CD4-positive, alpha-beta T cell (primary cell): ENCODE measurements around the gene RAB15. TPM values are rescaled to one million over a fixed set of nuclear protein-coding genes. Genes with fewer than 3 reads are reported as not detected.

Experiments
- ATAC-seq: fragments of 200-7000 bp; cut with Tn5 transposase; one replicate; pipeline ENCODE4 v1.10.0; 2022; ENCODE audit warnings: mild to moderate bottlenecking; ENCODE audit not compliant: poor library complexity
- CTCF ChIA-PET: fragments of 350-600 bp; sonication (Branson Sonifier 250); formaldehyde crosslinking; loops from one replicate; lab custom pipeline; 2021; ENCODE audit warnings: antibody characterized with exemption, inconsistent platforms; lab: Charles Lee
- POLR2A ChIA-PET: fragments of 350-600 bp; sonication (Branson Sonifier 250); formaldehyde crosslinking; loops from one replicate; lab custom pipeline; 2021; ENCODE audit warnings: antibody characterized with exemption, inconsistent platforms; lab: Charles Lee
- DNase-seq, 14 experiments: peaks; one replicate each; pipeline ENCODE4 v3.0.0-alpha.2; 2013 to 2020; ENCODE audit warnings: mixed read lengths in 2 of 14
- H3K27ac ChIP-seq, 2 donors: one replicate each; pipeline versions ENCODE4 v1.5.1 to v1.7.0; 2013; ENCODE audit warnings: low read length in 2 of 2, low read depth in 1 of 2, mild to moderate bottlenecking in 1 of 2
- H3K27me3 ChIP-seq, 2 experiments: 1 replicate in 1 of 2; 2 replicates in 1 of 2; pipeline versions ENCODE4 v1.6.1 to v1.7.0; 2013; ENCODE audit warnings: low read length in 2 of 2, control low read depth in 1 of 2, mild to moderate bottlenecking in 1 of 2, moderate library complexity in 1 of 2; ENCODE audit not compliant: insufficient read depth in 2 of 2, control insufficient read depth in 1 of 2
- H3K36me3 ChIP-seq: one replicate; pipeline ENCODE4 v1.6.1; 2013; ENCODE audit warnings: low read length, control low read depth; ENCODE audit not compliant: insufficient read depth
- H3K4me1 ChIP-seq: one replicate; pipeline ENCODE4 v1.6.1; 2013; ENCODE audit warnings: low read length, control low read depth; ENCODE audit not compliant: insufficient read depth
- H3K4me3 ChIP-seq: one replicate; pipeline ENCODE4 v1.5.1; 2013; ENCODE audit warnings: mild to moderate bottlenecking, low read length, moderate library complexity
- H3K9me3 ChIP-seq, 2 experiments: 1 replicate in 1 of 2; 2 replicates in 1 of 2; pipeline versions ENCODE4 v1.6.1 to v1.7.0; 2013; ENCODE audit warnings: low read length in 2 of 2, mild to moderate bottlenecking in 2 of 2, control low read depth in 1 of 2, moderate library complexity in 1 of 2; ENCODE audit not compliant: control insufficient read depth in 1 of 2, insufficient read depth in 1 of 2
- H3K27ac Mint-ChIP-seq: one replicate; pipeline ENCODE4 v1.8.0; 2020; ENCODE audit warnings: mixed read lengths
- H3K27me3 Mint-ChIP-seq: one replicate; pipeline ENCODE4 v1.8.0; 2021; ENCODE audit warnings: mixed read lengths
- H3K36me3 Mint-ChIP-seq: one replicate; pipeline ENCODE4 v1.8.0; 2021; ENCODE audit warnings: low read depth, mixed read lengths
- H3K4me1 Mint-ChIP-seq: one replicate; pipeline ENCODE4 v1.8.0; 2021; ENCODE audit warnings: low read depth, mixed read lengths
- H3K4me3 Mint-ChIP-seq: one replicate; pipeline ENCODE4 v1.8.0; 2020; ENCODE audit warnings: mild to moderate bottlenecking, mixed read lengths
- H3K9me3 Mint-ChIP-seq: one replicate; pipeline ENCODE4 v1.8.0; 2020; ENCODE audit warnings: mixed read lengths
- CTCF ChIP-seq: fragments of 200-600 bp; IDR thresholded peaks from one replicate; pipeline ENCODE4 v1.8.0; 2022; ENCODE audit warnings: antibody characterized with exemption, mild to moderate bottlenecking
- intact Hi-C, 2 experiments: fragments of 100-400 bp; cut with DNase I in 1 of 2; cut with micrococcal nuclease in 1 of 2; formaldehyde crosslinking; loops; one replicate each; pipeline versions ENCODE4 v1.15.1 to v1.9.0; 2023 to 2025; cut with DNase I, micrococcal nuclease
- total RNA-seq, 174 experiments: library from RNA in 2 of 174; stranded (reverse) in 2 of 174; gene quantifications; one replicate each; pipeline ENCODE4 v1.2.3 and lab custom pipeline; 2021 to 2026

Gene RAB15
- total RNA-seq, 2 experiments from 2014 or later, result 2.6 to 3.8 TPM

- ChIA-PET CTCF (interaction anchor here (0.9 to 2.5 kb wide), 14 partner anchors 7 to 425 kb away, joined by 3 to 17 read pairs (median 4); partner anchors contain the start of gene FUT8), POLR2A (interaction anchor here (0.9 to 2.3 kb wide), 11 partner anchors 11 to 426 kb away, joined by 3 to 22 read pairs (median 7); partner anchors contain the start of genes CHURC1, FUT8, MAX and RAB15)
- peak overlapping the region; percentile 91 for H3K27ac Mint-ChIP-seq
- H3K4me3 ChIP-seq, result peak overlapping the region; percentile 84
- peaks cover 67% of the 10 kb centered on the region for H3K4me1 Mint-ChIP-seq
- no peaks in the 10 kb centered on the region for H3K36me3 ChIP-seq
- TF ChIP-seq CTCF, result no peak
- H3K4me3 Mint-ChIP-seq, result peak overlapping the region; percentile 97
- intact Hi-C loops, result loop anchor here (2.0 to 10.0 kb wide), 7 partner anchors 33 to 1085 kb away; partner anchors contain the start of genes FUT8 (in 2 of the 2), MAX (in 2 of the 2) and CHURC1 (in 1 of the 2)
- H3K27me3 Mint-ChIP-seq, result no peaks in the 10 kb centered on the region
- H3K36me3 Mint-ChIP-seq, result peaks cover 6% of the 10 kb centered on the region
- H3K4me1 ChIP-seq, result peaks cover 50% of the 10 kb centered on the region
- peak overlapping the region; percentile 52 to 69 for H3K27ac ChIP-seq
- H3K9me3 Mint-ChIP-seq, result no peaks in the 10 kb centered on the region
- H3K9me3 ChIP-seq, result no peaks in the 10 kb centered on the region
- no peaks in the 10 kb centered on the region for H3K27me3 ChIP-seq
- ATAC-seq (no peak), DNase-seq (no peak)
These were observed 15.3 kb upstream of the RAB15 start for GRCh38 chr14:64987438-64987767.

GRCh38 chr14:64986648-64987437 lies 14.7 kb upstream of the RAB15 start, which contains the start of gene FNTB:
Gene FNTB, plus strand, starts transcription at chr14:64986895. Its CDS starts 59 bp downstream, at chr14:64986954.
- H3K9me3 ChIP-seq, result no peaks in the 10 kb centered on the region
- peaks cover 49% of the 10 kb centered on the region for H3K4me1 ChIP-seq
- intact Hi-C loops, result loop anchor here (2.0 to 10.0 kb wide), 7 partner anchors 34 to 1085 kb away; partner anchors contain the start of genes FUT8 (in 2 of the 2), MAX (in 2 of the 2) and CHURC1 (in 1 of the 2)
- peaks cover 6% of the 10 kb centered on the region for H3K36me3 Mint-ChIP-seq
- ATAC-seq, result peak; percentile 89
- peak within 1 kb of the TSS; percentile 91 for H3K27ac Mint-ChIP-seq
- peak within 1 kb of the TSS; percentile 97 for H3K4me3 Mint-ChIP-seq
- peak; percentile 90 for TF ChIP-seq CTCF
- H3K27ac ChIP-seq, result peak within 1 kb of the TSS; percentile 52 to 69
- H3K36me3 ChIP-seq, result no peaks in the 10 kb centered on the region
- H3K27me3 Mint-ChIP-seq, result no peaks in the 10 kb centered on the region
- H3K9me3 Mint-ChIP-seq, result no peaks in the 10 kb centered on the region
- POLR2A ChIA-PET, result interaction anchor here (0.7 to 2.3 kb wide), 16 partner anchors 8 to 427 kb away, joined by 3 to 22 read pairs (median 5); partner anchors contain the start of genes CHURC1, FUT8, MAX and RAB15
- peak within 1 kb of the TSS; percentile 84 for H3K4me3 ChIP-seq
- no peaks in the 10 kb centered on the region for H3K27me3 ChIP-seq
- DNase-seq, result peak; percentile 83 to 97 (median 88)
- CTCF ChIA-PET, result interaction anchor here (0.8 to 2.5 kb wide), 21 partner anchors 8 to 476 kb away, joined by 3 to 17 read pairs (median 4); partner anchors contain the start of gene FUT8
- peaks cover 62% of the 10 kb centered on the region for H3K4me1 Mint-ChIP-seq

- Histone ChIP-seq H3K4me1 (peaks cover 20% of the 10 kb centered on the region), H3K27ac (no peak overlapping the region), H3K9me3 (no peaks in the 10 kb centered on the region), H3K4me3 (no peak overlapping the region), H3K27me3 (no peaks in the 10 kb centered on the region), H3K36me3 (no peaks in the 10 kb centered on the region)
- Mint-ChIP-seq H3K27me3 (no peaks in the 10 kb centered on the region), H3K27ac (peak overlapping the region; percentile 1), H3K4me1 (peaks cover 37% of the 10 kb centered on the region), H3K9me3 (no peaks in the 10 kb centered on the region), H3K4me3 (peak overlapping the region; percentile 1), H3K36me3 (peaks cover 6% of the 10 kb centered on the region)
- peak in 8 of 14 experiments; percentile 15 to 77 (median 48) for DNase-seq
- no peak for ATAC-seq
- intact Hi-C loops, result loop anchor here (1.0 to 10.0 kb wide), 6 partner anchors 56 to 841 kb away; partner anchors contain the start of gene CHURC1 (in 1 of the 2)
- peak; percentile 88 for TF ChIP-seq CTCF
- CTCF ChIA-PET, result interaction anchor here (0.7 to 1.5 kb wide), 3 partner anchors 92 to 160 kb away, joined by 3 to 4 read pairs (median 3); no protein-coding TSS in a partner anchor
- POLR2A ChIA-PET, result interaction anchor here (1.0 kb wide), 1 partner anchor 69 kb away, joined by 4 read pairs; the partner anchor contains the start of gene CHURC1
These were observed 11.5 kb upstream of the RAB15 start for GRCh38 chr14:64983439-64984310.
